Gastroesophageal sphincter (tissue), 3 donors: ENCODE results near the gene PNLIPRP1.

Experiments
- POLR2A ChIP-seq, 2 donors: fragments of 450-650 bp; IDR thresholded peaks; one replicate each; pipeline ENCODE4 v1.6.1; 2017; ENCODE audit warnings: antibody characterized with exemption in 2 of 2, mild to moderate bottlenecking in 2 of 2, moderate library complexity in 1 of 2
- POLR2AphosphoS5 ChIP-seq: sonication (generic); formaldehyde crosslinking; IDR thresholded peaks from one replicate; pipeline ENCODE4 v1.6.1; 2017; ENCODE audit warnings: antibody characterized with exemption
- TF ChIP-seq, protein P1 (sequence below), 4 experiments: fragments of 200-600 bp in 2 of 4; fragments of 450-650 bp in 2 of 4; sonication (generic) in 1 of 4; IDR thresholded peaks; one replicate each; pipeline ENCODE4 v1.5.1; 2017 to 2019; ENCODE audit warnings: antibody characterized with exemption in 4 of 4, mild to moderate bottlenecking in 2 of 4, moderate library complexity in 2 of 4

DNA sequence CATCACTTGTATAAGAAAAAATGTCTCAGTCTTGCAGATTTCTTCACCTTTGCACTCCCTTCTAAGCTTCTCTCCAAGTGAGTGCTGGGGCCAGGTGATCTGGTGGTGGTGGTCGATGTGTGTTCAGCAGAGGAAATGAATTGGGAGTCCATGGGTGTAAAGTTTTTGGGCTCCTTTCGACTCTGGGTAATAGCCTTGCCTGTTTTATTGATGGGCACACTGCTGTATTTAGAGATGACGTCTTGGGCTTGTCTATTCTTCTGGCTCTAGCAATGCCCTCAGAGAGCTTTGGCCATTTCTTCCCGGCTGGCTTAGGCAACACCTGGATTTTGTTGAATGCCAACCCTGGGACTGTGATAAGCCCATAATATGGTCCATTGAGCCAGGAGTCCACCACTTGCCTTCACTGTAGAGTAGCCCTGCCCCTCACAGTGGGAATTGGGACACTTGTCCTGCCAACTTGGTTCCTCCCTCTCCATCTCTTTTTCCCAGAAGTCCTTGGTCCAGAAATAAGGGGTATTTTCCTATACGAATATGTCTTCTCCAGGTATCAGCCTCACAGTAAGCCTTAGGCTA, 33.4 kb upstream of the PNLIPRP1 start:
- TF ChIP-seq, protein P1, sequence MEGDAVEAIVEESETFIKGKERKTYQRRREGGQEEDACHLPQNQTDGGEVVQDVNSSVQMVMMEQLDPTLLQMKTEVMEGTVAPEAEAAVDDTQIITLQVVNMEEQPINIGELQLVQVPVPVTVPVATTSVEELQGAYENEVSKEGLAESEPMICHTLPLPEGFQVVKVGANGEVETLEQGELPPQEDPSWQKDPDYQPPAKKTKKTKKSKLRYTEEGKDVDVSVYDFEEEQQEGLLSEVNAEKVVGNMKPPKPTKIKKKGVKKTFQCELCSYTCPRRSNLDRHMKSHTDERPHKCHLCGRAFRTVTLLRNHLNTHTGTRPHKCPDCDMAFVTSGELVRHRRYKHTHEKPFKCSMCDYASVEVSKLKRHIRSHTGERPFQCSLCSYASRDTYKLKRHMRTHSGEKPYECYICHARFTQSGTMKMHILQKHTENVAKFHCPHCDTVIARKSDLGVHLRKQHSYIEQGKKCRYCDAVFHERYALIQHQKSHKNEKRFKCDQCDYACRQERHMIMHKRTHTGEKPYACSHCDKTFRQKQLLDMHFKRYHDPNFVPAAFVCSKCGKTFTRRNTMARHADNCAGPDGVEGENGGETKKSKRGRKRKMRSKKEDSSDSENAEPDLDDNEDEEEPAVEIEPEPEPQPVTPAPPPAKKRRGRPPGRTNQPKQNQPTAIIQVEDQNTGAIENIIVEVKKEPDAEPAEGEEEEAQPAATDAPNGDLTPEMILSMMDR (IDR thresholded peaks at IDR 0.05), result no peak
- TF ChIP-seq POLR2AphosphoS5, result no peak
- TF ChIP-seq POLR2A (IDR thresholded peaks at IDR 0.05), result no peak
